BE2C (cell line): ENCODE measurements around the gene ARSH.
"Not testable (repeated sequence)": the region's sequence is repeated elsewhere in the genome, so short reads cannot be mapped to it uniquely, and the experiment has no call there.

ENCODE experiments used
- DNase-seq: peaks from one replicate; pipeline ENCODE4 v3.0.0-alpha.2; 2020
- H3K27me3 ChIP-seq: fragments of 250-450 bp; sonication (Bioruptor Pico); 2 replicates; pipeline ENCODE4 v1.5.1; 2020; ENCODE audit warnings: mild to moderate bottlenecking
- H3K36me3 ChIP-seq: fragments of 250-450 bp; sonication (Bioruptor Pico); 2 replicates; pipeline ENCODE4 v1.5.1; 2020; ENCODE audit warnings: mild to moderate bottlenecking
- H3K4me1 ChIP-seq: fragments of 250-450 bp; sonication (Bioruptor Pico); 2 replicates; pipeline ENCODE4 v1.5.1; 2020
- H3K4me3 ChIP-seq: 2 replicates; pipeline ENCODE4 v1.5.1; 2011; ENCODE audit warnings: low read depth, low read length
- H3K9me3 ChIP-seq: fragments of 250-450 bp; sonication (Bioruptor Pico); 2 replicates; pipeline ENCODE4 v1.5.1; 2020
- CTCF ChIP-seq: IDR thresholded peaks from 2 replicates; pipeline ENCODE4 v1.5.1; 2012; ENCODE audit warnings: mild to moderate bottlenecking, low read depth, low read length

Gene ARSH

GRCh38 chrX:2974961-2975360 is 31.4 kb upstream of the ARSH start:
- Histone ChIP-seq H3K36me3 (no peaks in the 10 kb centered on the region), H3K4me1 (no peaks in the 10 kb centered on the region), H3K9me3 (no peaks in the 10 kb centered on the region), H3K27me3 (no peaks in the 10 kb centered on the region), H3K4me3 (no peak overlapping the region)
- no peak for TF ChIP-seq CTCF
- DNase-seq: no peak

GRCh38 chrX:2978639-2979038 is 27.7 kb upstream of the ARSH start:
- H3K4me3 ChIP-seq, H3K9me3 ChIP-seq, H3K36me3 ChIP-seq, DNase-seq, H3K27me3 ChIP-seq, H3K4me1 ChIP-seq: not testable (repeated sequence)

DNA sequence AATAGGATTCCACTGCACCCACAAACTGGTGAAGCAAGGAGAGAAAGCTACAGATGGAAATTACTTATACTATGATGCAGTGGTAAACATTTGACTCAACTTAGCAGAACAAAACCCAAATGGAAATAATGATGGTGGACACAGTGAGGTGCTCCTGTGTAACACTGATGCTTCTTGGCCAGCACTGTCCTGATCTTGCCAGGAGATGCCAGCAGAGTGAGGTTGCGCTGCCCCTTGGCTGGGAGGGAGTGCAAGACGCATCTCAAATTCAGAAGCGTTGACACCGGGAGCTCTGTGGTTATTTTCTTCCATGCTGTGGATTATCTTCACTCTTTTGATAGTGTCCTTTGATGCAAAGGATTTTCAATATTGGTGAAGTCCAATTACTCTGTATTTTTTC is 22.0 kb upstream of the ARSH start:
- H3K9me3 ChIP-seq: no peaks in the 10 kb centered on the region
- no peak for DNase-seq
- no peak overlapping the region for H3K4me3 ChIP-seq
- H3K4me1 ChIP-seq: no peaks in the 10 kb centered on the region
- no peak for TF ChIP-seq CTCF
- H3K27me3 ChIP-seq: no peaks in the 10 kb centered on the region
- no peaks in the 10 kb centered on the region for H3K36me3 ChIP-seq

DNA sequence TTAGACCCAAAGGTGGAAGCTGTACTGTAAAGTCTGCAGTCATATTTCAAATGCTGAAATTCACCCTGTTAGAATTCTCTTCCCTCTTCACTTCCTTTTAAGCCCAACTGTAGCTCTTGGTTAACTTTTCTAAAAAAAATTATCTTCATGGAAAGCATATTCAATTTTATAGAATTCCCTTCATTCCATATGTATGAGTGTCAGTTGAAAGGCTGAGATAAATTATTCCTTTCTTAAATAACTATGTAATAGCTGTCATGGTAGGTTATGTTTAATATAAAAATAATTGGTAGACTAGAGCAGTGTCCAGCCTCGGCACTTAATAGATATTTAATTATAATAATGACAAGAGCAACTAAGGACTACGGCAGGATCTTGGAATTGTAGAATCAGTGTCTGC is 16.8 kb upstream of the ARSH start:
- DNase-seq: no peak
- H3K4me3 ChIP-seq: no peak overlapping the region
- H3K9me3 ChIP-seq: no peaks in the 10 kb centered on the region
- H3K36me3 ChIP-seq: no peaks in the 10 kb centered on the region
- no peak for TF ChIP-seq CTCF
- no peaks in the 10 kb centered on the region for H3K4me1 ChIP-seq
- no peaks in the 10 kb centered on the region for H3K27me3 ChIP-seq

- Histone ChIP-seq H3K4me1 (no peaks in the 10 kb centered on the region), H3K27me3 (no peaks in the 10 kb centered on the region), H3K36me3 (no peaks in the 10 kb centered on the region), H3K4me3 (no peak overlapping the region), H3K9me3 (no peaks in the 10 kb centered on the region)
- DNase-seq: no peak
- no peak for TF ChIP-seq CTCF
Measured at GRCh38 chrX:3010532-3010931, 4.2 kb downstream of the ARSH start.

- Histone ChIP-seq H3K27me3 (no peaks in the 10 kb centered on the region), H3K36me3 (no peaks in the 10 kb centered on the region), H3K4me3 (no peak overlapping the region), H3K4me1 (no peaks in the 10 kb centered on the region), H3K9me3 (no peaks in the 10 kb centered on the region)
- DNase-seq: no peak
- TF ChIP-seq CTCF: no peak
Measured at GRCh38 chrX:3017492-3017891, 11.1 kb downstream of the ARSH start.

- no peak for DNase-seq
- Histone ChIP-seq H3K4me1 (no peaks in the 10 kb centered on the region), H3K9me3 (no peaks in the 10 kb centered on the region), H3K36me3 (no peaks in the 10 kb centered on the region), H3K4me3 (no peak overlapping the region), H3K27me3 (no peaks in the 10 kb centered on the region)
- TF ChIP-seq CTCF: no peak
Measured at GRCh38 chrX:3024176-3024575, 17.8 kb downstream of the ARSH start.
